HG03378 (cell line): ENCODE measurements around the gene SORT1.
A peak's percentile ranks its signal among the peaks of the same experiment; 100 is the strongest.
"Not testable (repeated sequence)": the region's sequence is repeated elsewhere in the genome, so short reads cannot be mapped to it uniquely, and the experiment has no call there.

Experiments
- ATAC-seq: cut with Tn5 transposase; IDR thresholded peaks from one replicate; pipeline ENCODE4 v1.9.1; 2021; ENCODE audit warnings: mild to moderate bottlenecking, moderate library complexity; ENCODE audit not compliant: unreplicated experiment

Gene SORT1

DNA sequence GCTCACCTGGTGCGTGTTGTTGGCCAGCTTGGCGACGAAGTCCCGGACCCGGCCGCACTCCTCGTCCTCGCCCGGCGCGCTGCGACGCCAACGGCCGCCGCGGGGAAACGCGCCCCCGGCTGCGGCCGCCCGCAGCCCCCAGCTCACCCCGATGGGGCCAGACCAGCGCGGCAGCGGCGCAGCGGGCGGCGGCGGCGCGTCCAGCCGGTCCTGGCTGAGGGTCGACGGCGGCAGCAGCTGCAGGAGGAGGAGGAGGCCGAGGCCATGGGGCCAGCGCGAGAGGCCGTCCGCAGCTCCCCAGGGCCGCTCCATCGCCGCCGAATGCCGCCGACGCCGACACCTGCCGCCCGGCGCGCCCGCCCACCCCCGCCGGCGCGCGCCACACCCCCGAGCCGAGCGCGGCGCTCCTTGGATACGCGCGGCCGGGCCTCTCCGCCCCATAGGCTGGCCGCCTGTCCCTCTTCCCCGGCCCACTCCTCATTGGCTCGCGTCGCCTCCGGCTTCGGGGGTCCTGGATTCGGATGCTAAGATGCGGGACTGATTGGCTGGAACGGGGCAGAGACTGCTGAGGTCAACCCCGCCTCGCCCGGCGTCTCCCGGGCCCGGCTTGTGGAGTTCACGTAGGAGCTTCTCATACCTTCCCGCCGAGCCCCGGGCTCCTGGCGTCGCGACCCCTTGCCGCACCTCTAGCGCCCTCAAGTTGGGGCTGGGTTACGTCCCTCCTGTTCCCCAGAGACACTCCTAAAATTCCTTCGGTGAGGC, at the start of gene SORT1:
TSS of gene SORT1 (minus strand) at position 338 of the 762 bp plus-strand sequence. CDS start at position 312, 26 bp downstream.
- ATAC-seq: no peak

DNA sequence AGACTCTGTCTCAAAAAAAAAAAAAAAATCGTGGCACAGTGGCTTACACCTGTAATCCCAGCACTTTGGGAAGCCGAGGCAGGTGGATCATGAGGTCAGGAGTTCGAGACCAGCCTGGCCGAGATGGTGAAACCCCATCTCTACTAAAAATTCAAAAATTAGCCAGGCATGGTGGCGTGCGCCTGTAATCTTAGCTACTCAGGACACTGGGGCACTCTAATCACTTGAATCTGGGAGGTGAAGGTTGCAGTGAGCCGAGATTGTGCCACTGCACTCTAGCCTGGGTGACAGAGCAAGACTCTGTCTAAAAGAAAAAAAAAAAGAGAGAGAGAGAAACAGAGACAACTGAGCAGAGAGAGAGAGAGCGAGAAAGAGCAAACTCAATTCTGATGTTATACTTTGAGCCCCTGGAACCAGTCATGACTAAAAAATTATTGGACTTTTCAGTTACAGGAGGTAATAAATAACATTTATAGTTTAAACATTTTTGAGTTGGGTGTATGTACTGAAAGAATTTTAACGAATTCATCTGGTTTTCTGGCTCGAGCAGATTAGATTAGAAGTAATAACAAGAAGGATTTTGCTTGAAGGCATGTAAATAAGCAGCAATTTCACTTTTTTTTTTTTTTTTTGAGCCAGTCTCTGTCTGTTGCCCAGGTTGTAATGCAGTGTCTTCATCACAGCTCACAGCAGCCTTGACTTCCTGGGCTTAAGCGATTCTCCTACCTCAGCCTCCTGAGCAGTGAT, 48.4 kb upstream of the SORT1 start:
- ATAC-seq: not testable (repeated sequence)

DNA sequence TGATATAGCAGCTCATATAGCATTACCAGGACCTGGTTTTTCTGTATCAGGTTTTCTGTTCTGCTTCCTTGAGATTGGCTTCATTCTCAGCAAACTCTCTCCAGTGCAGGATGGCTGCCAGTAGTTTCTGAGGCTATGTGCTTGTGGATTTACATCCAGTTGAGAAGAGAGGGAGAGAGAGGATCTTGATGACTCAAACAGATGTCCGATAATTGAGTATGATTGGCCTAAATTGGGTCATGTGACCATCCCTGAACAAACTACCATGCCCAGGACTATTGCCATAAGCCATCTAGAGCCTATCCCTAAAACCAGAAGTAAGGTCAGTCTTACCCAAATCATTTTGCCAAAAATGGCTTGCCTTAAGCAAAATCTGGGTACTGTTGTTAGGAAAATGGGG, 46.6 kb upstream of the SORT1 start:
- no peak for ATAC-seq

DNA sequence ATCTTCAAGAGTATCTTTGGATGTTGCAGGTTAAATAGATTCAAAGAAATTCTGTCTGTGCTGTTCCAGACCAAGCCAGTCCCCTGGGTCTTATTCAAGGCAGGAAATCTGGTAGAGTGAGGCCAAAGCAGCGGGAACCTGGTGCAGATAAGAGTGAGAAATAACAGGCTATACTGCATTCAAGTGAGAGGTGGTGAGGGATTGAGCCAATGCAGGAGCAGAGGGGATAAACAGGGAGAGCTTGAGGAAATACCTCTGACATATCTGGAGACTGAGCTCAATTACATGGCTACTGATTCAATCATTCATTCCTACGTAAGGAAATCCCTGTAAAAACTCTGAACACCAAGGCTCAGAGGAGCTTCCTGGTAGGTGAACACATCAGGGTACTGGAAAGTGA, 45.8 kb upstream of the SORT1 start:
- ATAC-seq: no peak

DNA sequence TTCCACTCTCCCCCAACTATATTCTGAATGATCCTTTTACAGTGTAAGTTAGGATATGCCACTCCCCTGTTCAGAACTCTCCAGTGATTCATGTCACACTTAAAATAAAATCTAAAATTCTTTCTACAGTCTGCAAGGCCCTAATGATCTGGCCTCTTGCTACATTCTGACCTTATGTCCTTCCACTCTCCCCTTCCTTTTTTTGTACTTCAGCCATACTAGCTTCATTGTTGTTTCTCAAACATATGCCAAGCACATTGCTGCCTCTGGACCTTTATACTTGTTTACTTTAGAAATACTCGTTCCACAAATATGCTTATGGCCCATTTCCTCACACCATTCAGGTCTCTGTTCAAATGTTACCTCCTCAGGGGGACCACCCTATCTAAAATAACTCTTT, 43.4 kb upstream of the SORT1 start:
- ATAC-seq: no peak

DNA sequence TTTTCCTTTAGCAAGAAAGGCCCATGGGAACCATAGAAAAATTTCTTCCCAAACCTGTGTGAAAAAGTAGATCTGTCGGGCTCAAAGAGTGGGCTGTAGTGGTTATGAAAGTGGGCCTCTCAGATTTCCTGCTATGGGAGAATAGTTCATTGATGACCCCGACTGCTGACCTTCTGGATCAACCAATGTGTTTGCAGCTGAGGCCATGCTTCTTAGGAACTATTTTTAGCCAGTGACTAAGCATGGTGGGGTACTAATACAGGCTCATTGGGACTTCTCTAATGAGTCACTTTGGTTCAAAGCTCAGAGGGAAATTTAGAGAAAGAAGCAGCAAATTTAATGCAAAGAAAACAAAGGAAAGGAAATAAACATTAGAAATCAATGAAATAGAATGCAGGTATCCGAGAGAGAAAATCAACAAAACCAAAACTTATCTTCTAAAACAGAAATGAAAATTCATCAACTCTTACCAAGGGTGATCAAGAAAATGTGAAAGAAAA, 41.1 kb upstream of the SORT1 start:
- no peak for ATAC-seq

DNA sequence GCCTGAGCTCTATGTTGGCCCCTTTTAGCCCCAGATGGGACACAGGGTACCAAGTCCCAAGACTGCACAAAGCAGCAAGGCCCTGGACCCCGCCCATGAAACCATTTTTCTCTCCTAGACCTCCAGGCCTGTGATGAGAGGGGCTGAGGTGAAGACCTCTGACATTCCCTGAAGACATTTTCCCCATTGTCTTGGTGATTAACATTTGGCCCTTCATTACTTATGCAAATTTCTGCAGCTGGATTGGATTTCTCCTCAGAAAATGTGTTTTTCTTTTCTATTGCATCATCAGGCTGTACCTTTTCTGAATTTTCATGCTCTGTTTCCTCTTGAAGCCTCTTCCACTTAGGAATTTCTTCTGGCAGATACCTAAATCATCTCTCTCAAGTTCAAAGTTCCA, 36.8 kb upstream of the SORT1 start:
- no peak for ATAC-seq

DNA sequence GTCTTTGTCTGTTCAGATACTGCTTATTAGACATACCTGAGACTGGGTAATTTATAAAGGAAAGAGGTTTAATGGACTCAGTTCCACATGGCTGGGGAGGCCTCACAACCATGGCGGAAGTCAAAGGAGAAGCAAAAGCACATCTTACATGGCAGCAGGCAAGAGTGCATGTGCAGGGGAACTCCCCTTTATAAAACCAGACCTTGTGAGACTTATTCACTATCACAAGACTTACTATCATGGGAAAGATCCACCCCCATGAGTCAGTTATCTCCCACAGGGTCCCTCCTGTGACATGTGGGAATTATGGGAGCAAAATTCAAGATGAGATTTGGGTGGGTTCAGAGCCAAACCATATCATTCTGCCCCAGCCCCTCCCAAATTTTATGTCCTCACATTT, 35.6 kb upstream of the SORT1 start:
- ATAC-seq: no peak

DNA sequence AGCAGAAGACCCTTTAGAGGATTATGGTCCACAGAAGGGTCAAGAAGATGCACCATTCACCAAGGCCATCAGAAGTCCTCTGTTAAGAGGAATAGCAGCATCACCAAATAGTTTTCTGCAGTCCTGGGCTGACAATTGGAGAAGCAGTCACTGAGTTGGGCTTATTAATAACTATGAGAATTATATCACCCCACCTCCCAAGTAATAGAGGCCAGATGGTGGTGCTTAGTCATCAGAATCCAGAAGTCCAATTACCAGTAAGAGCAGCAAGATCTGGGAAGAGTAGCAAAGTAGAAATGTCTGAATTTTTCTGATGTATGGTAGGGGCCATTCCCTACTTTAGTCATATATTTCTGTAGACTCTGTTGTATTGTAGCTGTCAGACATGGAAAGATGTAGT, 34.6 kb upstream of the SORT1 start:
- no peak for ATAC-seq

DNA sequence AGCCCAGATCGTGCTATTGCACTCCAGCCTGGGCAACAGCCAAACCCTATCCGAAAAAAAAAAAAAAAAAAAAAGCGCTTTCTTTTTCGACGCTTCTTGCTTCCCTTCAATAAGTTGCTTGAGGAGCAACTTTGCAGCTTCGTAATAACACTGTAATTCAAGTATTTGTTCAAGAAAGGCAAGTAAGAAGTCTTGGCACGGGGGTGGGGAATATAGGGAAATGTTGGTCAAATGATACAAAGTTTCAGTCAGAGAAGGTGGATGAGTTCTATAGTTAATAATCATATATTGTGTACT, 29.4 kb upstream of the SORT1 start:
- ATAC-seq: no peak

DNA sequence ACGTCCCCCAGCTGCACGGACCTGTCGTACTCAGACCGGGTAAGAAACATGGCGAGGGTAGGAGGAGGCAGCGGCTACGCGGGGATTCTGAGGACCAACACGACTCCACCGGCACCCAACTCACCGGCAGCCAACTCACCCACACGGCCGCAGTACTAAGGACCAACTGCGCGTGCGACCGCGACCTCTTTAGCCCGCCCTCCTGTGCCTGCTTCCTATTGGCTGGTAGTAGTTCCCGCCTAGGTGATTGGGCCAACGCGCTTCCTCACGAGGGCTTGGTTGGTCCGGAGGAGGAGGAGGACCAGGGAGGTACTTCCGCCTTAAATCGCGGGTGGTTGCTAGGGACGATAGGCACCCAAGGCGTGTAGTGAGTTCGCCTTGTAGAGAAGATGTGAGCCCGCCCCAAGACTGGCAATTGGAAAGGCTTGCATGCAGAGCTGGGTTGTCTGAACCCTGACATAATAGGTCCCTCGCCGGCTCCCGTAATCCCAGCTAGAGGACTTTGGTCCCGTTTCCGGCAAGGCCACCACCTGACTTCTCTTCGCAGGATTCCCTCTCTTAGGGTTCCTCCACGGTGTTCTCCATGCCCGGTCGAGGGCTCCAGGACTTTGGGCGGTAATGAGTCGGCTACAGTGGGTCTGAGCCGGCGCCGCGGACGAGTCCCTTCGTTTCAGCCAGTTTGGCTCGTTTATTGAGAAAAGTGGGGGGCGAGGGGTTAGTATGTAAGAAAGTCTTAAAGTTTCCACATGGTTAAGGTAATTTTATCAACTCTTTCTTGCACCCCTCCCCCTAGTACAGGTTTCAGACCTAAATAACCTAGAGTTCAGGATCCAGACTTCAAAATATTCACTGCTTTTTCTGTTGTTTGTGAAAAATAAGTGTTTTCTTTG, 28.8 kb upstream of the SORT1 start, which contains the start of gene PSMA5:
TSS of gene PSMA5 (minus strand) at position 168 of the 890 bp plus-strand sequence. CDS start at position 50, 118 bp downstream.
- ATAC-seq: peak; percentile 97

DNA sequence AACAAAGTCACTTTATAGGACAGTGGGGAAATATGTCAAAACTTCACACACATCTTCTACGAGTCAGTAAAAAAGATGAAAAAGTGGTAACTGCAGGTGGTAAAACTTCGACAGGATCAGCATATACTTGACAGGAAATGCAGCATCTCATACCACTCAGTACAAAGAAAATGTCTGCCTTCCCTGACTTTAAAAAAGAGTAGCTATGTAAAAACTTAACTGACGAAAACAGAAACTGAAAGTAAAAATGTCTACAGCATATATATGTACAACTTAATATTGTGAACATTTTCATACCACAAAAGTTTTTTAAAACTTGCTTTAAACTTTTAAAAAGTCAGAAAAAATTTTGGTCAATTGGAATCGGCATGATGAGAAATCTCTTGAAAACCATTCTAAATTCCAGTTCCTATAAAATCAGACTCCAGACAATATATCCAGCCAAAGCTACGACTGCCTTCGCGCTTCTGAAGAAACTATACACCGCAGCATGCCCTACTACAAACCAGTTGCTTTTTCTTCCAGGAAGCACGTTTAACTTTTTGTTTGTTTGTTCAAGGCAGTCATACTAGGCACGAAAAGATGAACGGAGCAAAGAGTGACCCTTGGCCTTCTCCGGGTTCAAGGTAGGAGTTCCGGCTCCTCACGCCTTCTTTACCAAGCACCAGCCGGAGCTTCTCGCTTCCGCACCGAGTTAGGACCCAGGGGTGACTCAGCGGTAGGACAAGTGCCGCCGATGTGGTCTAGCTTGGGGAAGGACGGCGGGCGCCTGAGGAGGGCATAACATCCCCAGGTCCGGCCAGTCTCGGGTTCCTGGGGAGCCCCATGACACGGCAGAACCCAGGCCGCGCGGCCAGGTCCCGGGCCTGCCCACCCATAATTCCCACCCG, 27.9 kb upstream of the SORT1 start:
- ATAC-seq: peak; percentile 31

DNA sequence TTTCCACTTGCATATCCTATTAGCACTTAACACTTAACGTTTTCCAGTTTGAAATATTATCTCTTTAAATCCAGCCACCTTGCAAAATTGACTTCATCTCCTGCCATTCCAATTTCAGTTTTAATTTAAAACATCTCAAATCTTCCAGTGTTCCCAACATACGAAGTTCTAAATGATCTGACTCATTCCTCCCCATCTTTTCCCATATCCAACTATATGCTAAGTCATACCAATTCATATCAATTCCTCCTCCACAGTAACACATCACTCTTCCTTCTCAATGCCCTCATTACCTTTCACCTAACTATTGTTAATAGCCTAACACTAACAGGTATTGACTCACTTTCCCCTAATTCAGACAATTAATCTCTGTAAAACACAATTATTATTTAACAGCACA, 25.8 kb upstream of the SORT1 start:
- ATAC-seq: no peak

DNA sequence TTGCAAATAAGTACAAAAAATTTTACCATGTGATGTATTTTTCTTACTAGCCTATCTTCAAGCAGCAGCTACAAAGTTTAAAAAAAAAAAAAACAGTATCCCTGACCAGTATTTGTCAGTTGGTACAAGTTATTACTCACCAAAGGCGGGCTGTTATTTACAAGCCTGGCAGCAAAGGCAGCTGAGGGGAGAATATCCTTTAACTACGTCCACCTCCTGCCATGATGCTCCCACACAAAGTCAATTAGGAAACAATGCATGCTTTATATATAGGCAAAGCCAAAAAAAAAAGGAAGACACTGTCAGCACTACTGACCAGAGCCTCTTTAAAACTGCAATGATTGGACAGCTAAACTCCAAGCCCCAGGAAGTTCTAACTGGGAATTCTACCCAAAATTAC, 14.8 kb upstream of the SORT1 start:
- ATAC-seq: no peak

DNA sequence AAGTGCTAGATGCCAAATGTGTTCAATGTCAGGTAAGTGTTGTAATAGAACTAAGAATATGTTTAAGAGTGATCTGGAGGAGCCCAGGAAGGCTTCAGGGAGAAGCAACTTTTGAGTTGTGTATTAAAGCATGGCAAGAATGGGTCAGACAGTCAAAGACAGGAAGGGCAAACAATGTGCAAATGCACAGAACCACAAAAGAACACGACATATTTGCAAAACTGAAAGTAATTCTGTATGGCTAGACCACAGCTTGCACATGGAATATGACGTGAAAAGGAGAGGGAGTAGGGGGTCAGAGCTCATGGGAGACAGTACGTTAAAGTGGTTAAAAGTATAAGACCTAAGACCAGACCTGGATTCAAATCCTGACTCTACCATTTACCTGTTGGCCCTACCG, 7.1 kb upstream of the SORT1 start:
- ATAC-seq: no peak

DNA sequence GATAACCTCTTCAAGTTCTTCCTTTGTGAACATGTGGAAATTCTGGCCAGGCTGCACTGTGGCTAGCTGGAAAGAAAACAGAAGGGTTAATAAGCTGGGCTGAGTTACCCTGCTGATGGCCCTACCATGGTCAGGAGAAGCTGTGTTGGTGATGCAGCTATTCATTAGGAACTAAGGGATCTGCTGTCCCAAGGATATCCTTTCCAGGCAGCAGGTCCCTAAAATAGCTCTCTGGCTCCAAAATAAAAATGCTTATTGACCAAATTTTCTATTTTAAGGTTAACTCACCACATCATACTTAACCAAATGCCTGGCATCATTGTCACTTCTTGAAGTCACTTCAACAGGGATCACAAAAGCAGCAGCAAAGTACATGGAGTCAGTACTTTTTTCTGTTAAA, 4.3 kb upstream of the SORT1 start:
- no peak for ATAC-seq

DNA sequence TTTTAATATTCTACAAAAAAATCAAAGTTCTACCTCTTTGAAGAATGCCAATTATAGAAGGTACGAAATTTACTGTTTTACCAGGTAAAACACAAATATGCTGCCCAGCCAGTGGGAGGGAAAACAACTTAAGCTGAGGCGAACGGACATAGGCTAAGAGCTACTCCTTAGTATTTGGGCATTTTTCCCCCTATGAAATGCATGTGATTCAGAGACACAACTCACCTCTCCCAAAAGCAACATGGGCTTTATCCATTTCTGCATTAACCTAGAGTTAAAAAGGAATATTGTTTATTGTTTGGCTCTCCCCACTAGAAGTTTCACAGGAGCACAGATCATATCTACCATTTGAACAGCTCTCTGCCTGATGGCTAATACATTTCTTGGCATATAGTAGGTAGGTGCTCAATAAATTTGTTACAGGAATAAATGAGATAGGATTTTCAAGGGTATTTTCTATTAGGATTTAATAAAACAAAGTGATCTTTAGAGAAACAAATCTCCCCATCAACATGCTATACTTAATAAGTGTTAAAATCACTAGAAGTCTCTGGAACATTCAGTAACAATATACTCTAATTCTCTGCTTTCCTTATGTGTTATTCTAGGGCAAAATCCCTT, 2.4 kb upstream of the SORT1 start:
- no peak for ATAC-seq

DNA sequence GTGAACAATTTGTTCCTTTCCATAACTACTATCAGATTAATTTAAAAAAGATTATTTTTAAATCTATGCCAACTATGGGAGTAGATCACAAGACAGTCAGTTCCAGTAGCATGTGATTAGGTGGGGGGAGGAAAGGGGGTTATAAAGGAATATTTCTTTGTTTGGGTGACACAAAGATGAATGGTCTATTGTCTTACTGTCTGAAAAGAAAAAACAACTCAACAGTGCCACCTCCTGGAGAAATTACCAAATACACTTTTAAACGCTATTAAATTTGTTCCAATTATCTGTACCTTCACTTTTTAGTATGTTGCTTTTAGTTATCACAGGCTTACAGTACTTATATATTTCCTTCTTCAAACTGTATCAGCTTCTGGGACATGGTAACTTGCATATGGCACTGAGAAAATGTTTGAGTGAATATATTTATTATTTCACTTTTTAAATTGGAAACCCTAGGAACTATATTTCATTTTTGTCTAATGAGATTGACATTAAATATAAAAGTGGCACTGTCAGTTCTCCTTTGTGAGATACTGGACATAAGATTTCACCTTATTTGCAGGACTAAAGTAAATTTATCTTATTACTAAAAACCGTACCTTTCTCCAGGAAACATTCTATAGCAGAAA, 1.7 kb upstream of the SORT1 start:
- no peak for ATAC-seq
